Type B pancreatic cell (in vitro differentiated cells): ENCODE results near the gene EFR3B. TPM values are rescaled to one million over a fixed set of nuclear protein-coding genes. Genes with fewer than 3 reads are reported as not detected.

Source experiments
- DNase-seq: peaks from one replicate; pipeline ENCODE4 v3.0.0; 2021; ENCODE audit warnings: mixed read lengths; ENCODE audit not compliant: unreplicated experiment; ENCODE audit errors: extremely low spot score
- H3K27ac Mint-ChIP-seq: 2 replicates; pipeline ENCODE4 v1.8.0; 2021; ENCODE audit warnings: mild to moderate bottlenecking, mixed read lengths
- H3K27me3 Mint-ChIP-seq: 2 replicates; pipeline ENCODE4 v1.8.0; 2021; ENCODE audit warnings: mixed read lengths
- H3K36me3 Mint-ChIP-seq: 2 replicates; pipeline ENCODE4 v1.8.0; 2021; ENCODE audit warnings: mixed read lengths
- H3K4me1 Mint-ChIP-seq: one replicate; pipeline ENCODE4 v1.8.0; 2021; ENCODE audit warnings: mixed read lengths; ENCODE audit not compliant: unreplicated experiment
- H3K4me3 Mint-ChIP-seq: 2 replicates; pipeline ENCODE4 v1.8.0; 2021; ENCODE audit warnings: mild to moderate bottlenecking, mixed read lengths
- H3K9me3 Mint-ChIP-seq: 2 replicates; pipeline ENCODE4 v1.8.0; 2021; ENCODE audit warnings: mixed read lengths
- total RNA-seq: library from RNA; stranded (reverse); gene quantifications from 2 replicates; pipeline ENCODE4 v1.2.1, GENCODE V29; 2021; ENCODE audit warnings: low replicate concordance
- TF ChIP-seq, protein P1 (sequence below): fragments of 200-600 bp; sonication (generic); conservative IDR thresholded peaks from 2 replicates; pipeline ENCODE4 v1.5.0; 2021; ENCODE audit warnings: antibody characterized with exemption, mild to moderate bottlenecking

EFR3B gene
- total RNA-seq, 1 donor from 2014 or later: 12.4 TPM

DNA sequence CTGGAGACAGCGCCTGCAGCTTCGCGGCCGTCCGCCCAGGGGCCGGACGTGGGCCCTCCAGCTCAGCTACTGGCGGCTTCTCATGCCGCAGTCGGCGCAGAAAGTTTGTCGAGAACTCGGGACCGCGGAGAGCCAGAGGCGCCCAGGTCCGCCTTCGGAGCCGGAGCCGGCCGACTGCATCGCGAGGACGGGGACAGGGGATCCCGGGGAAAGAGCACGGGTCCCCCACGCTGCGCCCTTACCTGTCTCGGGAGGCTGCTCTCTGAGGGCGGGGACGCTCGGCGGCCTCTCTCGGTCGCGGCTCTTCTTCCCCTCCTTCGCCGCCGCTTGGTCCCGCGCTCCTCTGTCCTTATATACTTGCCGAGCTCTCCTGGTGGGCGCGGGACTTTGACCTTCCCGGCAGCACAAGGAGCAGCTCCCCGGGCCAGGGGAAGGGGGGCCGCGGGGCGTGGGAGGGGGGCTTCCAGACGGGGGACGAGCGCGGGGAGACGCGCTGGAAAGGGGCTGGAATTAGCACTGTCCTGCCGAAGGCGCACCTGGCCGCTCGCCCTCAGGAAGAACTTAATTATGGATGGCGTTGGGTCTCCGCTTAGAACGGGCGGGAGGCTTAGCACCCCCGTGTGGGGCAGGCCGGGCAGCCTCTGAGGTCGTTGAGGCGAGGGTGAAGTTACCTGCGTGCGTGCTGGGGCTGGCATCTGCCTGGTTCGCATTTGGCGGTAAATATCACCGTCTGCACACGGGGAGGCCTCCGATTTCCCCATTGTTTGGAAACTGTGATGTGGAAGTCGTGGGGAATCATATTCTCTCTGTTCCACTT, 126.6 kb downstream of the EFR3B start, which contains the start of gene POMC:
Gene POMC (minus strand): TSS at position 325 of the 817 bp plus-strand sequence. CDS start 3,808 bp downstream, outside the sequence.
- no peaks in the 10 kb centered on the region for H3K9me3 Mint-ChIP-seq
- no peaks in the 10 kb centered on the region for H3K36me3 Mint-ChIP-seq
- H3K27me3 Mint-ChIP-seq: peaks cover 89% of the 10 kb centered on the region
- H3K27ac Mint-ChIP-seq: no peak within 1 kb of the TSS
- TF ChIP-seq, protein P1, sequence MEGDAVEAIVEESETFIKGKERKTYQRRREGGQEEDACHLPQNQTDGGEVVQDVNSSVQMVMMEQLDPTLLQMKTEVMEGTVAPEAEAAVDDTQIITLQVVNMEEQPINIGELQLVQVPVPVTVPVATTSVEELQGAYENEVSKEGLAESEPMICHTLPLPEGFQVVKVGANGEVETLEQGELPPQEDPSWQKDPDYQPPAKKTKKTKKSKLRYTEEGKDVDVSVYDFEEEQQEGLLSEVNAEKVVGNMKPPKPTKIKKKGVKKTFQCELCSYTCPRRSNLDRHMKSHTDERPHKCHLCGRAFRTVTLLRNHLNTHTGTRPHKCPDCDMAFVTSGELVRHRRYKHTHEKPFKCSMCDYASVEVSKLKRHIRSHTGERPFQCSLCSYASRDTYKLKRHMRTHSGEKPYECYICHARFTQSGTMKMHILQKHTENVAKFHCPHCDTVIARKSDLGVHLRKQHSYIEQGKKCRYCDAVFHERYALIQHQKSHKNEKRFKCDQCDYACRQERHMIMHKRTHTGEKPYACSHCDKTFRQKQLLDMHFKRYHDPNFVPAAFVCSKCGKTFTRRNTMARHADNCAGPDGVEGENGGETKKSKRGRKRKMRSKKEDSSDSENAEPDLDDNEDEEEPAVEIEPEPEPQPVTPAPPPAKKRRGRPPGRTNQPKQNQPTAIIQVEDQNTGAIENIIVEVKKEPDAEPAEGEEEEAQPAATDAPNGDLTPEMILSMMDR: no peak
- peak within 1 kb of the TSS; percentile 84 for H3K4me3 Mint-ChIP-seq
- H3K4me1 Mint-ChIP-seq: peaks cover 15% of the 10 kb centered on the region
- DNase-seq: no peak

DNA sequence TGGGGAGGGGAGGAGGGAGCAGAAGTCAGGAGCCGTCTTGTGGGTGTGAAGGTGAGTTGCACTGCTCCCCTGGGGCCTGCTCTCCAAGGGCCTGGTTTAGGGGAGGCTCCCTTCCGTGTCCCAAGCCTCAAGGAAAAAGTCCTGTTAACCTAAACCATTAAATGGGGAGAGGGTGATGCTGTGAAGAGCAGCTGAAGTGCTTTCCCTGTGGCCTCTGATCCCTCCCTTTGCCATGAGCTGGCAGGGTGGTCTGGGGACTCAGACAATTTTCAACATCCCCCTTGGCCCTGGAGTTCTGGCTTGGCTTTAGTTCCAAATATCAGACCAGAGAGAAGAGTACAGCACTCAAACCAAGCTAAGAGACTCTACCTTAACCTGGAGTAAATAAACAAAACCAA, 127.2 kb downstream of the EFR3B start:
- peaks cover 12% of the 10 kb centered on the region for H3K4me1 Mint-ChIP-seq
- no peak for DNase-seq
- H3K9me3 Mint-ChIP-seq: no peaks in the 10 kb centered on the region
- TF ChIP-seq, protein P1: no peak
- H3K27ac Mint-ChIP-seq: no peak overlapping the region
- H3K27me3 Mint-ChIP-seq: peaks cover 90% of the 10 kb centered on the region
- no peaks in the 10 kb centered on the region for H3K36me3 Mint-ChIP-seq
- H3K4me3 Mint-ChIP-seq: peak overlapping the region; percentile 84

DNA sequence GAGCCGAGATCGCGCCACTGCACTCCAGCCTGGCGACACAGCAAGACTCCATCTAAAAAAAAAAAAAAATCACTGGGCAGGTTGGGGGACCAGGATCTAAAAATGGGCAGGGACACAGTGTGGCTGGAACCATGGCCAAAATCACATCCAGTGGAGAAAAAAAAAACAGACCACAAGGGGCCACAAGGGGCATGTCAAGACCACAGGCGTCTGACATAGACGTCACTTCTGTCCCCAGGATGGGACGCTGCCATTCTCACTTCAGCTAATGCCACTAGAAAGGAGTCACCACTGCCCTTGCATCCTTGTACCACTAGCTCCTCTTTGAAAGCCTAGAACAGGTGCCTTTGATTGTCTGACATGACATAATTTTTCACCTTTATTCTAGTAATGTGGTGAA, 129.0 kb downstream of the EFR3B start:
- no peak overlapping the region for H3K4me3 Mint-ChIP-seq
- TF ChIP-seq, protein P1: no peak
- peaks cover 83% of the 10 kb centered on the region for H3K27me3 Mint-ChIP-seq
- no peak overlapping the region for H3K27ac Mint-ChIP-seq
- H3K4me1 Mint-ChIP-seq: no peaks in the 10 kb centered on the region
- DNase-seq: no peak
- H3K9me3 Mint-ChIP-seq: no peaks in the 10 kb centered on the region
- H3K36me3 Mint-ChIP-seq: no peaks in the 10 kb centered on the region

DNA sequence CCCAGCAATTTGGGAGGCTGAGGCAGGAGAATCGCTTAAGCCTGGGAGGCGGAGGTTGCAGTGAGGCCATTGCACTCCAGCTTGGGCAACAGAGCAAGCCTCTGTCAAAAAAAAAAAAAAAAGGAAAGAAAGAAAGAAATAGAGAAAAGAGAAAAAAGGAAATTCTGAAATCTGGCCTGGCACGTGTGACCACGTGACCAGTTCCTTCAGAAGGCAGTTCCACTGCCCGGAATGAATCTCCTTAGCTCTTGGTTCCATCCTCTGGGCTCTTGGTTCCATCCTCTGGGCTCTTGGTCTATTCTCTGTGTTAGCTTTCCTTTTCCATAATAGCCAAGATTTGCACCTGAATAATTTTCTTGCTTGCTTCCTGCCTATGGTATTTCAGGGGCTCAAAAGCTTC, 131.8 kb downstream of the EFR3B start:
- Mint-ChIP-seq H3K36me3 (no peaks in the 10 kb centered on the region), H3K27ac (no peak overlapping the region)

DNA sequence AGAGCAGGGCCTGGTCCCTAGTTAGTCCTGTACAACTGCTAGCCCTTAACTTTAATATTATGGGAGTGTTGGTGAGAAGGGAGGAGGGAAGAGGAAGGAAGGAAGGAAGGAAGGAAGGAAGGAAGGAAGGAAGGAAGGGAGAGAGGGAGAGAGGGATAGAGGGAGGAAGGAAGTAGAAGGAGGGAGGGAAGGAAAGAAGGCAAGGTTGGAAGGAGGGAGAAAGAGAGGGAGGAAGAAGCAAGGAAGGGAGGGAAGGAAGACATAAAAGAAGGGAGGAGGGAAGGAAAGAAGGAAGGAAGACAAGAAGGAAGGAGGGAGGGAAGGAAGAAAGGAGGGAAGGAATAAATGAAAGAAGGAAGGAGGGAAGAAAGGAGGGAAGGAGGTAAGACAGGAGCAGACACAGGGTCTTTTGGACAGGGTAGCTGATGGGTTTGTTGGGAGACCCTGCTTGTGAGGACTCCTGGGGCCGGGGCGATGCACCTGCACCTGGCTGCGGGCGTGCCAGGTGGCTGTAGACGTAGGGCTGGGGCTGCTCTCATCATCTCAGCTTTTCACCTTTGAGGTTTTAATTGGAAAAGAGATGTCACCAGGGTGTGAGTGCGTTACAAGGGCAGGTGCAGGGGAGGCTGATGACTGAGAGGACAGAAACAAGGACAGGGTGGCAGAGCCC, 132.5 kb downstream of the EFR3B start:
- Mint-ChIP-seq H3K4me3 (no peak overlapping the region), H3K27me3 (peaks cover 60% of the 10 kb centered on the region), H3K27ac (no peak overlapping the region), H3K36me3 (no peaks in the 10 kb centered on the region), H3K4me1 (peaks cover 11% of the 10 kb centered on the region), H3K9me3 (no peaks in the 10 kb centered on the region)
- no peak for DNase-seq
- TF ChIP-seq, protein P1: no peak

More for the DNA sequence above, 131.8 kb downstream of the EFR3B start:
- H3K4me3 Mint-ChIP-seq: no peak overlapping the region
- DNase-seq: no peak
- no peaks in the 10 kb centered on the region for H3K9me3 Mint-ChIP-seq
- H3K4me1 Mint-ChIP-seq: peaks cover 11% of the 10 kb centered on the region
- TF ChIP-seq, protein P1: no peak
- H3K27me3 Mint-ChIP-seq: peaks cover 66% of the 10 kb centered on the region
